HepG2 (cell line): ENCODE measurements around the gene CD79A.

ENCODE experiments used
- ERF ChIP-seq: IDR thresholded peaks from 2 replicates; pipeline ENCODE4 v1.6.1; 2018; ENCODE audit warnings: missing biosample characterization, missing genetic modification reagents
- FOXP1 ChIP-seq, 2 experiments: fragments of 450-650 bp in 1 of 2; IDR thresholded peaks; 2 replicates each; pipeline ENCODE4 v1.6.1; 2017 to 2018; ENCODE audit warnings: antibody characterized with exemption in 1 of 2
- GABPB1 ChIP-seq: IDR thresholded peaks from 2 replicates; pipeline ENCODE4 v1.6.1; 2016; ENCODE audit warnings: mild to moderate bottlenecking, missing genetic modification reagents, moderate library complexity, missing compliant biosample characterization
- JUN ChIP-seq: sonication (generic); formaldehyde crosslinking; IDR thresholded peaks from 2 replicates; pipeline ENCODE4 v1.4.0; 2020; ENCODE audit warnings: mild to moderate bottlenecking, missing genetic modification reagents
- MED1 ChIP-seq: sonication (generic); formaldehyde crosslinking; IDR thresholded peaks from 2 replicates; pipeline ENCODE4 v1.4.0; 2020; ENCODE audit warnings: missing genetic modification reagents
- RELA ChIP-seq: sonication (generic); formaldehyde crosslinking; IDR thresholded peaks from 2 replicates; pipeline ENCODE4 v1.4.0; 2020; ENCODE audit warnings: missing genetic modification reagents
- SMARCE1 ChIP-seq: fragments of 450-650 bp; IDR thresholded peaks from 2 replicates; pipeline ENCODE4 v1.6.1; 2017; ENCODE audit warnings: borderline replicate concordance
- ZNF598 ChIP-seq: sonication (generic); formaldehyde crosslinking; IDR thresholded peaks from 2 replicates; pipeline ENCODE4 v1.5.1; 2020; ENCODE audit warnings: mild to moderate bottlenecking, missing genetic modification reagents, borderline replicate concordance
- TF ChIP-seq, protein P1 (sequence below): sonication (generic); formaldehyde crosslinking; IDR thresholded peaks from 2 replicates; pipeline ENCODE4 v1.5.0; 2020; ENCODE audit warnings: mild to moderate bottlenecking, missing genetic modification reagents, moderate library complexity
- TF ChIP-seq, protein P2 (sequence below): sonication (generic); formaldehyde crosslinking; IDR thresholded peaks from 2 replicates; pipeline ENCODE4 v1.4.0; 2020; ENCODE audit warnings: mild to moderate bottlenecking, missing genetic modification reagents
- TF ChIP-seq, protein P3 (sequence below): sonication (generic); IDR thresholded peaks from 2 replicates; pipeline ENCODE4 v1.6.1; 2016; ENCODE audit warnings: low read depth, borderline replicate concordance
- TF ChIP-seq, protein P4 (sequence below): IDR thresholded peaks from 2 replicates; pipeline ENCODE4 v1.4.0; 2020; ENCODE audit warnings: mild to moderate bottlenecking, missing genetic modification reagents

DNA sequence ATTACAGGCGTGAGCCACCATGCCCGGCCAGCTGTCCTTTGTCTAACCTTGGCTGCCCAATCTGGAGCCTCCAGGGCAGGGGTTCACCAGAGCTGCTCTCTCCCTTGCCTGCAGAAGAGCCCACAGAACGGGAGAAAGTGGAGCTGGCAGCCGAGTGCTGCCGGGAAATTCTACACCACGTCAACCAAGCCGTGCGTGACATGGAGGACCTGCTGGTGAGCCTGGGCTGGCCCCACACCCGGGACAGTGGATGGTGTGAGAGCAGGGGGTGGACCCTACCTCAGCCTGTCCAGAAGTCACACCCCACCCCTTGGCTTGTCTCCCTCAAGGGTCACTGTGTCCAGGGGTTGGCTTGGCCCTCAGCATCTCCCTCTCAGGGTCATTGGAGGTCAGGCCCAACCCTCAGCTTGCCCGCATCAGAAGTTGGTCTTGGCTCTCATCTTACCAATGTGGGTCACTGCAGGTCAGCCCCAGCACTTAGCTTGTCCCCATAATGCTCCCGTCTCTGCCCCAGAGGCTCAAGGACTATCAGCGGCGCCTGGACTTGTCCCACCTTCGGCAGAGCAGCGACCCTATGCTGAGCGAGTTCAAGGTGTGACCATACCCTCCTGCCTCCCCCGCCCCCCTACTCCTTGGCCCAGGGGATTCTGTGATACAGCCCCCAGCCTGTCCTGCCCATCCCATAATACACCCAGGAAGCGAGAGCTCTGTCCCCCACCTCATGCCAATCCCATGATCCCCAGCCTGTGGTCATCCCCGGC, 26.3 kb downstream of the CD79A start:
- TF ChIP-seq MED1 (CRISPR knock-in tag) (no peak), ZNF598 (CRISPR knock-in tag) (no peak), SMARCE1 (no peak), JUN (no peak), ERF (CRISPR knock-in tag) (no peak), FOXP1 (IDR thresholded peaks at IDR 0.05) (no peak), FOXP1 (CRISPR knock-in tag; IDR thresholded peaks at IDR 0.05) (no peak), GABPB1 (CRISPR knock-in tag) (no peak), RELA (CRISPR knock-in tag) (no peak)
- TF ChIP-seq, protein P1, sequence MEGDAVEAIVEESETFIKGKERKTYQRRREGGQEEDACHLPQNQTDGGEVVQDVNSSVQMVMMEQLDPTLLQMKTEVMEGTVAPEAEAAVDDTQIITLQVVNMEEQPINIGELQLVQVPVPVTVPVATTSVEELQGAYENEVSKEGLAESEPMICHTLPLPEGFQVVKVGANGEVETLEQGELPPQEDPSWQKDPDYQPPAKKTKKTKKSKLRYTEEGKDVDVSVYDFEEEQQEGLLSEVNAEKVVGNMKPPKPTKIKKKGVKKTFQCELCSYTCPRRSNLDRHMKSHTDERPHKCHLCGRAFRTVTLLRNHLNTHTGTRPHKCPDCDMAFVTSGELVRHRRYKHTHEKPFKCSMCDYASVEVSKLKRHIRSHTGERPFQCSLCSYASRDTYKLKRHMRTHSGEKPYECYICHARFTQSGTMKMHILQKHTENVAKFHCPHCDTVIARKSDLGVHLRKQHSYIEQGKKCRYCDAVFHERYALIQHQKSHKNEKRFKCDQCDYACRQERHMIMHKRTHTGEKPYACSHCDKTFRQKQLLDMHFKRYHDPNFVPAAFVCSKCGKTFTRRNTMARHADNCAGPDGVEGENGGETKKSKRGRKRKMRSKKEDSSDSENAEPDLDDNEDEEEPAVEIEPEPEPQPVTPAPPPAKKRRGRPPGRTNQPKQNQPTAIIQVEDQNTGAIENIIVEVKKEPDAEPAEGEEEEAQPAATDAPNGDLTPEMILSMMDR (CRISPR knock-in tag): no peak
- TF ChIP-seq, protein P2, sequence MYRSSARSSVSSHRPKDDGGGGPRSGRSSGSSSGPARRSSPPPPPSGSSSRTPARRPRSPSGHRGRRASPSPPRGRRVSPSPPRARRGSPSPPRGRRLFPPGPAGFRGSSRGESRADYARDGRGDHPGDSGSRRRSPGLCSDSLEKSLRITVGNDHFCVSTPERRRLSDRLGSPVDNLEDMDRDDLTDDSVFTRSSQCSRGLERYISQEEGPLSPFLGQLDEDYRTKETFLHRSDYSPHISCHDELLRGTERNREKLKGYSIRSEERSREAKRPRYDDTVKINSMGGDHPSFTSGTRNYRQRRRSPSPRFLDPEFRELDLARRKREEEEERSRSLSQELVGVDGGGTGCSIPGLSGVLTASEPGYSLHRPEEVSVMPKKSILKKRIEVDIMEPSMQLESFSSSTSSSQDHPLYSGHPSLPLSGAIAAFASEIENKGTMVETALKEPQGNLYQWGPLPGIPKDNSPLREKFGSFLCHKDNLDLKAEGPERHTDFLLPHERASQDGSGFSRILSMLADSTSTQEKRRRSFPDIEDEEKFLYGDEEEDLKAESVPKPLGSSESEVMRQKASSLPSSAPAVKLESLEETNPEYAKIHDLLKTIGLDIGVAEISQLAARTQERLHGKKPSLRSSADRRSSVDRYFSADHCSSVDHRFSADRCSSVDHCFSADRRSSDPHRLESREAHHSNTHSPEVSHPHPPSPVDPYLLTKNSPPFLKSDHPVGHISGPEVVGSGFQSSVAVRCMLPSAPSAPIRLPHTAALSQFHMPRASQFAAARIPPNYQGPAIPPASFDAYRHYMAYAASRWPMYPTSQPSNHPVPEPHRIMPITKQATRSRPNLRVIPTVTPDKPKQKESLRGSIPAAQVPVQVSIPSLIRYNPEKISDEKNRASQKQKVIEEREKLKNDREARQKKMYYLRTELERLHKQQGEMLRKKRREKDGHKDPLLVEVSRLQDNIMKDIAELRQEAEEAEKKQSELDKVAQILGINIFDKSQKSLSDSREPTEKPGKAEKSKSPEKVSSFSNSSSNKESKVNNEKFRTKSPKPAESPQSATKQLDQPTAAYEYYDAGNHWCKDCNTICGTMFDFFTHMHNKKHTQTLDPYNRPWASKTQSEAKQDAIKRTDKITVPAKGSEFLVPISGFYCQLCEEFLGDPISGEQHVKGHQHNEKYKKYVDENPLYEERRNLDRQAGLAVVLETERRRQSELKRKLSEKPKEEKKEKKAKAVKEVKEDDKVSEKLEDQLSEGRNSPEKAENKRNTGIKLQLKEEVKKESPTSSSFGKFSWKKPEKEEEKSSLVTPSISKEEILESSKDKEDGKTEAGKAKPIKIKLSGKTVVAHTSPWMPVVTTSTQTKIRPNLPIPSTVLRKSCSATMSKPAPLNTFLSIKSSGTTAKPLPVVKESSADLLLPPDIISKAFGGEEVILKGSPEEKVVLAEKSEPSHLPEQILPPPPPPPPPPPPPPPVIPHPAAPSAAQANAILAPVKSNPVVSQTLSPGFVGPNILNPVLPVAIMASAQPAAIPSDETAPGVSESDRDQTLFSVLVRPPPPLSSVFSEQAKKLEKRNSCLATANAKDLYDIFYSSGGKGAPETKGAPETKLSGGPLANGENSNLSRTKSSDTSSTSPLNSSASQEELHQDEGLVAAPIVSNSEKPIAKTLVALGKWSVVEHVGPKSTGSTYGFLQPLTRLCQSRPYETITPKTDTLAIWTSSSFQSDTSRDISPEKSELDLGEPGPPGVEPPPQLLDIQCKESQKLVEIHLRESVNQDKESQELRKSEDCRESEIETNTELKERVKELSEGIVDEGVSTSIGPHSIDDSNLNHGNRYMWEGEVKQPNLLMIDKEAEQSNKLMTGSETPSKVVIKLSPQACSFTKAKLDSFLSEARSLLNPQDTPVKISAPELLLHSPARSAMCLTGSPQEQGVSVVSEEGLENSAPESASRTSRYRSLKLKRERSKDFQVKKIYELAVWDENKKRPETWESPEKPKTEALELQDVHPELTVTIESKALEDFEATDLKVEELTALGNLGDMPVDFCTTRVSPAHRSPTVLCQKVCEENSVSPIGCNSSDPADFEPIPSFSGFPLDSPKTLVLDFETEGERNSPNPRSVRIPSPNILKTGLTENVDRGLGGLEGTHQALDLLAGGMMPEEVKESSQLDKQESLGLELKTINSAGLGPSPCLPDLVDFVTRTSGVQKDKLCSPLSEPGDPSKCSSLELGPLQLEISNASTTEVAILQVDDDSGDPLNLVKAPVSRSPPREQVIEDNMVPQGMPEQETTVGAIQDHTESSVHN: no peak
- TF ChIP-seq, protein P3, sequence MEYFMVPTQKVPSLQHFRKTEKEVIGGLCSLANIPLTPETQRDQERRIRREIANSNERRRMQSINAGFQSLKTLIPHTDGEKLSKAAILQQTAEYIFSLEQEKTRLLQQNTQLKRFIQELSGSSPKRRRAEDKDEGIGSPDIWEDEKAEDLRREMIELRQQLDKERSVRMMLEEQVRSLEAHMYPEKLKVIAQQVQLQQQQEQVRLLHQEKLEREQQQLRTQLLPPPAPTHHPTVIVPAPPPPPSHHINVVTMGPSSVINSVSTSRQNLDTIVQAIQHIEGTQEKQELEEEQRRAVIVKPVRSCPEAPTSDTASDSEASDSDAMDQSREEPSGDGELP: no peak
- TF ChIP-seq, protein P4, sequence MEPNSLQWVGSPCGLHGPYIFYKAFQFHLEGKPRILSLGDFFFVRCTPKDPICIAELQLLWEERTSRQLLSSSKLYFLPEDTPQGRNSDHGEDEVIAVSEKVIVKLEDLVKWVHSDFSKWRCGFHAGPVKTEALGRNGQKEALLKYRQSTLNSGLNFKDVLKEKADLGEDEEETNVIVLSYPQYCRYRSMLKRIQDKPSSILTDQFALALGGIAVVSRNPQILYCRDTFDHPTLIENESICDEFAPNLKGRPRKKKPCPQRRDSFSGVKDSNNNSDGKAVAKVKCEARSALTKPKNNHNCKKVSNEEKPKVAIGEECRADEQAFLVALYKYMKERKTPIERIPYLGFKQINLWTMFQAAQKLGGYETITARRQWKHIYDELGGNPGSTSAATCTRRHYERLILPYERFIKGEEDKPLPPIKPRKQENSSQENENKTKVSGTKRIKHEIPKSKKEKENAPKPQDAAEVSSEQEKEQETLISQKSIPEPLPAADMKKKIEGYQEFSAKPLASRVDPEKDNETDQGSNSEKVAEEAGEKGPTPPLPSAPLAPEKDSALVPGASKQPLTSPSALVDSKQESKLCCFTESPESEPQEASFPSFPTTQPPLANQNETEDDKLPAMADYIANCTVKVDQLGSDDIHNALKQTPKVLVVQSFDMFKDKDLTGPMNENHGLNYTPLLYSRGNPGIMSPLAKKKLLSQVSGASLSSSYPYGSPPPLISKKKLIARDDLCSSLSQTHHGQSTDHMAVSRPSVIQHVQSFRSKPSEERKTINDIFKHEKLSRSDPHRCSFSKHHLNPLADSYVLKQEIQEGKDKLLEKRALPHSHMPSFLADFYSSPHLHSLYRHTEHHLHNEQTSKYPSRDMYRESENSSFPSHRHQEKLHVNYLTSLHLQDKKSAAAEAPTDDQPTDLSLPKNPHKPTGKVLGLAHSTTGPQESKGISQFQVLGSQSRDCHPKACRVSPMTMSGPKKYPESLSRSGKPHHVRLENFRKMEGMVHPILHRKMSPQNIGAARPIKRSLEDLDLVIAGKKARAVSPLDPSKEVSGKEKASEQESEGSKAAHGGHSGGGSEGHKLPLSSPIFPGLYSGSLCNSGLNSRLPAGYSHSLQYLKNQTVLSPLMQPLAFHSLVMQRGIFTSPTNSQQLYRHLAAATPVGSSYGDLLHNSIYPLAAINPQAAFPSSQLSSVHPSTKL (CRISPR knock-in tag): no peak
